AG09319 (cell line): ENCODE measurements around the gene CIAO2A.

Experiments used
- DNase-seq: peaks from one replicate; pipeline ENCODE4 v3.0.0-alpha.2; 2010; ENCODE audit warnings: low read depth; ENCODE audit errors: extremely low read depth
- TF ChIP-seq, protein P1 (sequence below): IDR thresholded peaks from 2 replicates; pipeline ENCODE4 v1.5.1; 2011; ENCODE audit warnings: low read depth, mild to moderate bottlenecking, inconsistent platforms, low read length, moderate library complexity

The CIAO2A gene

DNA sequence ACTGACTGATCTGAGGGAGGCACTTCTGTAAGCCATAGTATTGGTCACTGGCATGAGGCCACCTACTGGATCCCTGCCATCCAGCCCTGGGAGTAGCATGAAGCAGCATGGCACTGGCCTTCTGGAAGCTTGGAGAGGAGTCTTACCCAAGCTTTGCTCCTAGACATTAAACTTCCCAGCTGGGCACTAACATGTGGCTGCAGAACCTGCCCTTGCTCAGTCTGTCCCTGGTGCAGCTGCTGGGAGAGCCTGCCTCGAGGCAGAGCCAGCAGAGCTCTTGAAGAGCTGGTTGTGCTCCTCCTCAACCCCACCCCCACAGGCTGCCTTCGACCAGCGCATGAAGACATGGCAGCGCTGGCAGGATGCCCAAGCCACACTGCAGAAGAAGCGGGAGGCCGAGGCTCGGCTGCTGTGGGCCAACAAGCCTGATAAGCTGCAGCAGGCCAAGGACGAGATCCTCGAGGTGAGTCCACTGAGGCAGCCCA is 40.7 kb upstream of the CIAO2A start:
- TF ChIP-seq, protein P1, sequence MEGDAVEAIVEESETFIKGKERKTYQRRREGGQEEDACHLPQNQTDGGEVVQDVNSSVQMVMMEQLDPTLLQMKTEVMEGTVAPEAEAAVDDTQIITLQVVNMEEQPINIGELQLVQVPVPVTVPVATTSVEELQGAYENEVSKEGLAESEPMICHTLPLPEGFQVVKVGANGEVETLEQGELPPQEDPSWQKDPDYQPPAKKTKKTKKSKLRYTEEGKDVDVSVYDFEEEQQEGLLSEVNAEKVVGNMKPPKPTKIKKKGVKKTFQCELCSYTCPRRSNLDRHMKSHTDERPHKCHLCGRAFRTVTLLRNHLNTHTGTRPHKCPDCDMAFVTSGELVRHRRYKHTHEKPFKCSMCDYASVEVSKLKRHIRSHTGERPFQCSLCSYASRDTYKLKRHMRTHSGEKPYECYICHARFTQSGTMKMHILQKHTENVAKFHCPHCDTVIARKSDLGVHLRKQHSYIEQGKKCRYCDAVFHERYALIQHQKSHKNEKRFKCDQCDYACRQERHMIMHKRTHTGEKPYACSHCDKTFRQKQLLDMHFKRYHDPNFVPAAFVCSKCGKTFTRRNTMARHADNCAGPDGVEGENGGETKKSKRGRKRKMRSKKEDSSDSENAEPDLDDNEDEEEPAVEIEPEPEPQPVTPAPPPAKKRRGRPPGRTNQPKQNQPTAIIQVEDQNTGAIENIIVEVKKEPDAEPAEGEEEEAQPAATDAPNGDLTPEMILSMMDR: no peak
- DNase-seq: no peak

DNA sequence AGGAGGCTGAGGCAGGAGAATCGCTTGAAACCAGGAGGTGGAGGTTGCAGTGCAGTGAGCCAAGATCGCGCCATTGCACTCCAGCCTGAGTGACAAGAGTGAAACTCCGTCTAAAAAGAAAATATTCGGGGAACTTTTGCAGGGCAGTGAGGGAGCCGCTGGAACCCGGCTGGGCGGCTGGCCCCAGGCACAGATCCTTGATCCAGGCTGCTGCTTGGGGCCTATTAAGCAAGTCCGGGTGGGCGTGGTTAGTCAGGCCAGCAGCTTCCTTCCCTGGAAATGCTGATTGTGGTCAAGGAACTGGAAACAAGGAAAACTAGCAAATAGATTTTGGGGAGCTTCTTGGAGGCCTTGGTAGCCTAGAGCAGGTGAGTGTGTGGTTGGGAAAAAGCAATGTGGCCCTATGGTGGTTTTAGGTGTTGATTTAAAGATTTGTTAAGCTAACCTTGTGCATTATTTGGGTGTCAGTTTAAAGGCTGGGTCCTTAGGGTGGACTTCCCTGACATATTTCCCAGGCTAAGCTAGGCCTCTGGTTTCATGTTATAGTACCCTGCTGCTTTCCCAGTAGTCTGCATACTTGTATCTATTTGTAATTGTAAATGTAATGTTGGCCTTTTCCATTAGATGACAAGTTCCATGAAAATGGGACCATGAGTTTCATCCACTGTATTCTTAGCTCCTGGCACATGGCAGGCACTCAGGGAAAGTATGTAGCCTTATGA is 40.1 kb upstream of the CIAO2A start:
- no peak for DNase-seq
- TF ChIP-seq, protein P1: no peak

DNA sequence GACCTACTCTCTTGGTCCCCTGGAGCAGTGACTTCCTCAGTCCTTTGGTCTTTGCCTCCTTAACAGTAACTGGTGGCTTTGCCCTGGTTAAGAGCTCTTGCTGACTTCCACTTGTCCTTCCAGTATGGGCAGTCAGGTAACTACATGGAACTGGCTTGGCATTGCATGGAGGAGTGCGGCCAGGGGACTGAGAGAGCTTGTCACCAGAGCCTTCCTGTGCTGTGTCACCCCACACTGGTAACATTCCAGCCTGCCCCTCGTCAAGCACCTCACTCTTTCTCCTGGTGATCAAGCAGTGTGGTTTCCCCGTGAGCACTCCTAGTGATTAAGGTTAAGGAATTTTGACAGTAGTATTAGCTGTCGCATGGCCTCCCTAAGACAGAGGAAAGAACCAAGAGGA is 38.6 kb upstream of the CIAO2A start:
- no peak for DNase-seq
- TF ChIP-seq, protein P1: no peak

DNA sequence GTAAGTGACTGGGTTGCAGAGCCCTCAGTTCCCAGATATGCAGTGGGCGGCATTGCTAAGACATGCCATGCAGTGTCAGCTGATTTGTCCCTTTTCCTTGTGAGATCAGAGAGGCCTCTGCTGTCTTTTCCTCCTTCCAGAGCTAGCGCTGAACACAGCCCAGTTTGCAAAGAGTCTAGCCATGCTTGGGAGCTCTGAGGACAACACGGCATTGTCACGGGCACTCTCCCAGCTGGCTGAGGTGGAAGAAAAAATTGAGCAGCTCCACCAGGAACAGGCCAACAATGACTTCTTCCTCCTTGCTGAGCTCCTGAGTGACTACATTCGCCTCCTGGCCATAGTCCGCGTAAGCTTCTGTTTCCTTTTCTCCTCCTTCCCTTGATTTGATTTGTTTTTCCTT is 37.9 kb upstream of the CIAO2A start:
- TF ChIP-seq, protein P1: no peak
- no peak for DNase-seq

DNA sequence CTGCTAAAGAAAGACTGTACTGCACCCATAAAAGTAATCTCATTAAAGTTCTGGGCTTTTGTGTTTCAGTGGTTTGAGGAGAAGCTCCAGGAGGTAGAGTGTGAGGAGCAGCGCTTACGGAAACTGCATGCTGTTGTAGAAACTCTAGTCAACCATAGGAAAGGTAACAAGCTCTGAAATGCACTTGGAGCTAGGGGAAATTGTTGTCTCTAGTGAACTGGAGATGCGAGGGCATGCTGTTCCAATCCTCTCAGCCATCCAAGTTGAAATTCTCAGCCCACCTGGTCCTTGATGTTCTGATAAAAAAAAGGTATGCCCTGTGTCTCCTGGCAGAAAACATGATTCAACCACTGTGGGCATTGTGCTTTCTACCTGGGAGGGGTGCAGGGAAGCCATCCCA is 36.5 kb upstream of the CIAO2A start:
- DNase-seq: no peak
- TF ChIP-seq, protein P1: no peak

DNA sequence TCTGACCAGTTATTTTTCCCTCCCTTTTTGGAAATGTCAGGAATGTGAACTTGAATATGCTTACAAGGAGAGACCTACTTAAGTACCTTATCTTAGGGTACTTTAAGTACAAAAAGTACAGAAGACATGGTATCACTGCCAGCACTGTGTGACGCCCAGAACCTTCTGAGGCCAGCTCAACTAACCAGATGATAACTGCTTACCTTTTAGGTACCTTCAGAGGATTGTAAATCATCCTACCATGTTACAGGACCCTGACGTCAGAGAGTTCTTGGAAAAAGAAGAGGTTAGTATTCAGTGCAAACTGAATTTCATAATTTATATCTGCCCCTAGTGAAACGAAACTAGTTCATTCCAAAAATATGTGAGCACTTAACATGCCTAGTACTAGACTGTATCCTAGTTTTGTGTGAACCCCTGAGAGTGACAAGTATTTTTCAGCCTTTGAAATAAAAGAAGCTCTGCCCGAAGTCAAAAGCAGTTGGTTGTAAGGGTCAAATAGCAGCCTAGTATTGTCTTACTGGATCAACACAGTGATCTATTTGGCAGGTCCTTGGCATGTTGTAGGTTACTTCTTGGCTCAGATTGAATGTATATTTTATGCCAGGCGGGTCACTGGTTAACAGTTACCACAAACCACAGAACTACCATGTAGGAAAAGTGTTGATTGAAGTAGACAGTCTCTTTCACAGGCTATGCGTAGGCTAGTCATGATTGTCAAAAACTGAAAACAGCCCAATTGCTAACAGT is 34.1 kb upstream of the CIAO2A start:
- TF ChIP-seq, protein P1: no peak
- no peak for DNase-seq

DNA sequence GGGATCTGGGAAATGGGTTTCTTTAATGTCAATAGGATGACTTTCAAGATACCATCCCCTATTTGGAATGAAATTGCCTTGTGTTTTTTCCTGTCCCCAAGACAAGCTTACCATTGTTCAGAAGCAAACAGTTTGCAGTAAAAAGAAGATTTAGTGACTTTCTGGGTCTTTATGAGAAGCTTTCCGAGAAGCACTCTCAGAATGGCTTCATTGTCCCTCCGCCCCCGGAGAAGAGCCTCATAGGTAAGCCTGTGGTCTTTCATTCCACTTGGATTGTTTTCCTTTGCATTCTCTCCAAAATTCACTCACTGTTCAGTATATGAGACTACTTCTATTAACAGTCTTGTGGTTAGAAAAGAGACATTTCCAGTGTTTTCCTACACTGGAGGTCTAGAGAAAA is 32.3 kb upstream of the CIAO2A start:
- DNase-seq: no peak
- TF ChIP-seq, protein P1: no peak
